Transverse colon (tissue), 3 donors: ENCODE measurements around the gene FAM117B.

Source experiments
- POLR2A ChIP-seq: fragments of 450-650 bp; IDR thresholded peaks from one replicate; pipeline ENCODE4 v1.6.1; 2016; ENCODE audit warnings: antibody characterized with exemption, mild to moderate bottlenecking, moderate library complexity
- POLR2AphosphoS5 ChIP-seq, 3 donors: sonication (generic); formaldehyde crosslinking; IDR thresholded peaks; one replicate each; pipeline ENCODE4 v1.6.1; 2016; ENCODE audit warnings: antibody characterized with exemption in 3 of 3

- no peak for TF ChIP-seq POLR2A
- TF ChIP-seq POLR2AphosphoS5 (IDR thresholded peaks at IDR 0.05), result no peak
Measured at GRCh38 chr2:202726070-202726469, 91.3 kb downstream of the FAM117B start.
